ENCODE measurements around the gene HPRT1.

Gene HPRT1

DNA sequence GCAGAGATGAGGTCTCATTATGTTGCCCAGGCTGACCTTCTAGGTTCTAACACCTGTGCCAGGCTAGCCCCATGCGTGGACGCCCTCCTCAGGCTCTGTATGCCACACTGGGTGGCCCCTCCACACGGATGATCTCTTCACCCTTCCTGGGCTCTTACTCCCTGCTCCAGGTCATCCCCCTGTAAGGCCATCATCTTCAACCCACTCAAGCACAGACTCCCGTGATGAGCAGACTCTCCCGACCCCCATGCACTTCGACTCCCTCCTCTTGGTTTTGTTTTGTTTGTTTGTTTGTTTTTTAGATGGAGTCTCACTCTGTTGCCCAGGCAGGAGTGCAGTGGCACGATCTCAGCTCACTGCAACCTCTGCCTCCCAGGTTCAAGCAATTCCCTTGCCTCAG is 70.9 kb downstream of the HPRT1 start:
- no peaks in the 10 kb centered on the region for H3K9me2 ChIP-seq (replicated peaks; ENCODE audit: insufficient read depth, low read length)
- H3K27me3 ChIP-seq (replicated peaks; ENCODE audit: insufficient read depth, low read length) = no peaks in the 10 kb centered on the region
- no peak overlapping the region for H3K4me3 ChIP-seq (ENCODE audit: low read length)
- H3K9me3 ChIP-seq (replicated peaks; ENCODE audit: insufficient read depth, low read length) = no peaks in the 10 kb centered on the region
- no peaks in the 10 kb centered on the region for H3K79me2 ChIP-seq (ENCODE audit: low read length)
- H3F3A ChIP-seq (ENCODE audit: insufficient read depth, low read length) = no peaks in the 10 kb centered on the region
- H3K36me3 ChIP-seq (replicated peaks; ENCODE audit: insufficient read depth, low read length) = no peaks in the 10 kb centered on the region
- H3K4me2 ChIP-seq (ENCODE audit: low read depth, low read length) = no peak overlapping the region
- no peak overlapping the region for H3K27ac ChIP-seq (ENCODE audit: low read length)
- H3K9ac ChIP-seq (ENCODE audit: low read length) = no peak overlapping the region
- no peak overlapping the region for H2AFZ ChIP-seq (ENCODE audit: low read length)
- no peak for TF ChIP-seq EZH2phosphoT487 (IDR thresholded peaks at IDR 0.05; ENCODE audit: low read length)
- TF ChIP-seq, protein P1, sequence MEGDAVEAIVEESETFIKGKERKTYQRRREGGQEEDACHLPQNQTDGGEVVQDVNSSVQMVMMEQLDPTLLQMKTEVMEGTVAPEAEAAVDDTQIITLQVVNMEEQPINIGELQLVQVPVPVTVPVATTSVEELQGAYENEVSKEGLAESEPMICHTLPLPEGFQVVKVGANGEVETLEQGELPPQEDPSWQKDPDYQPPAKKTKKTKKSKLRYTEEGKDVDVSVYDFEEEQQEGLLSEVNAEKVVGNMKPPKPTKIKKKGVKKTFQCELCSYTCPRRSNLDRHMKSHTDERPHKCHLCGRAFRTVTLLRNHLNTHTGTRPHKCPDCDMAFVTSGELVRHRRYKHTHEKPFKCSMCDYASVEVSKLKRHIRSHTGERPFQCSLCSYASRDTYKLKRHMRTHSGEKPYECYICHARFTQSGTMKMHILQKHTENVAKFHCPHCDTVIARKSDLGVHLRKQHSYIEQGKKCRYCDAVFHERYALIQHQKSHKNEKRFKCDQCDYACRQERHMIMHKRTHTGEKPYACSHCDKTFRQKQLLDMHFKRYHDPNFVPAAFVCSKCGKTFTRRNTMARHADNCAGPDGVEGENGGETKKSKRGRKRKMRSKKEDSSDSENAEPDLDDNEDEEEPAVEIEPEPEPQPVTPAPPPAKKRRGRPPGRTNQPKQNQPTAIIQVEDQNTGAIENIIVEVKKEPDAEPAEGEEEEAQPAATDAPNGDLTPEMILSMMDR (IDR thresholded peaks at IDR 0.05; ENCODE audit: low read length) = no peak
- TF ChIP-seq EZH2 (optimal IDR thresholded peaks at IDR 0.05; ENCODE audit: low read depth, low read length) = no peak
- no peak for DNase-seq
- H4K20me1 ChIP-seq (ENCODE audit: insufficient read depth, low read length) = no peaks in the 10 kb centered on the region
- H3K4me1 ChIP-seq (ENCODE audit: low read length) = no peaks in the 10 kb centered on the region

DNA sequence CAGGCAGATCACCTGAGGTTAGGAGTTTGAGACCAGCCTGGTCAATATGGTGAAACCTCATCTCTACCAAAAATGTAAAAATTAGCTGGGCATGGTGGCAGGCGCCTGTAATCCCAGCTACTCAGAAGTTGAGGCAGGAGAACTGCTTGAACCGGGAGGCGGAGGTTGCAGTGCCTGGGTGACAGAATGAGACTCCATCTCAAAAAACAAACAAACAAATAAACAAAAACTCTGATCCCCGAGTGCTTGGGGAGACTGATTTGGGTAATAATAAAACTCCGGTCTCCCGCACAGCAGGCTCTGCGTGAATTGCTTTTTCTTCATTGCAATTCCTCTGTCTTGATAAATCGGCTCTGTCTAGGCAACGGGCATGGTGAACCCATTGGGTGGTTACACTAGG is 73.4 kb downstream of the HPRT1 start:
- H3K9me2 ChIP-seq (replicated peaks; ENCODE audit: insufficient read depth, low read length) = no peaks in the 10 kb centered on the region
- H2AFZ ChIP-seq (ENCODE audit: low read length) = no peak overlapping the region
- no peaks in the 10 kb centered on the region for H3K9me3 ChIP-seq (replicated peaks; ENCODE audit: insufficient read depth, low read length)
- H4K20me1 ChIP-seq (ENCODE audit: insufficient read depth, low read length) = no peaks in the 10 kb centered on the region
- H3K4me1 ChIP-seq (ENCODE audit: low read length) = no peaks in the 10 kb centered on the region
- H3K9ac ChIP-seq (ENCODE audit: low read length) = no peak overlapping the region
- no peak overlapping the region for H3K4me3 ChIP-seq (ENCODE audit: low read length)
- DNase-seq = no peak
- no peaks in the 10 kb centered on the region for H3K27me3 ChIP-seq (replicated peaks; ENCODE audit: insufficient read depth, low read length)
- no peak for TF ChIP-seq EZH2phosphoT487 (IDR thresholded peaks at IDR 0.05; ENCODE audit: low read length)
- TF ChIP-seq, protein P1 (IDR thresholded peaks at IDR 0.05; ENCODE audit: low read length) = no peak
- no peak for TF ChIP-seq EZH2 (optimal IDR thresholded peaks at IDR 0.05; ENCODE audit: low read depth, low read length)
- H3K79me2 ChIP-seq (ENCODE audit: low read length) = no peaks in the 10 kb centered on the region
- no peaks in the 10 kb centered on the region for H3K36me3 ChIP-seq (replicated peaks; ENCODE audit: insufficient read depth, low read length)
- H3K27ac ChIP-seq (ENCODE audit: low read length) = no peak overlapping the region
- no peaks in the 10 kb centered on the region for H3F3A ChIP-seq (ENCODE audit: insufficient read depth, low read length)
- no peak overlapping the region for H3K4me2 ChIP-seq (ENCODE audit: low read depth, low read length)

DNA sequence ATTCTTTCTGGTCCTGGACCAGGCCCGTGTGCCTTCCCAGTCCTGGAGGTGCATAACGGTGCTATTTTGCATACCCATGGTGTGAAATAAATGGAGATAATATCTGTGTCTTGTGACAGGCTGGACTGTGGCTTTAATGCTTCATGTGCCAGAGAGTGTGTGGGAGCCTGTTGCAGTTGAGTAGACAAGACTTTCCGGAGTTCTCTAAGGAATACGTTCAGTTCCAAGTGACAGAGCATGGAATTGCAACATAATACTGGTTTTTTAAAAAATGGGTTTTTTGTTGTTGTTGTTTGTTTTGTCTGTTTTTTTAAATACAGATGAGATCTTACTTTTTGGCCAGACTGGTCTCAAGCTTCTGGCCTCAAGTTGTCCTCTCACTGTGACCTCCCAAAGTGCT is 74.0 kb downstream of the HPRT1 start:
- Histone ChIP-seq H3K27ac (ENCODE audit: low read length) (no peak overlapping the region), H3K27me3 (replicated peaks; ENCODE audit: insufficient read depth, low read length) (no peaks in the 10 kb centered on the region), H3K36me3 (replicated peaks; ENCODE audit: insufficient read depth, low read length) (no peaks in the 10 kb centered on the region), H3K79me2 (ENCODE audit: low read length) (no peaks in the 10 kb centered on the region), H3K9me2 (replicated peaks; ENCODE audit: insufficient read depth, low read length) (no peaks in the 10 kb centered on the region), H3K9ac (ENCODE audit: low read length) (no peak overlapping the region), H3K4me3 (ENCODE audit: low read length) (no peak overlapping the region), H2AFZ (ENCODE audit: low read length) (no peak overlapping the region), H4K20me1 (ENCODE audit: insufficient read depth, low read length) (no peaks in the 10 kb centered on the region), H3F3A (ENCODE audit: insufficient read depth, low read length) (no peaks in the 10 kb centered on the region), H3K9me3 (replicated peaks; ENCODE audit: insufficient read depth, low read length) (no peaks in the 10 kb centered on the region), H3K4me1 (ENCODE audit: low read length) (no peaks in the 10 kb centered on the region), H3K4me2 (ENCODE audit: low read depth, low read length) (no peak overlapping the region)
- DNase-seq = no peak
- no peak for TF ChIP-seq EZH2 (optimal IDR thresholded peaks at IDR 0.05; ENCODE audit: low read depth, low read length)
- TF ChIP-seq, protein P1 (IDR thresholded peaks at IDR 0.05; ENCODE audit: low read length) = no peak
- no peak for TF ChIP-seq EZH2phosphoT487 (IDR thresholded peaks at IDR 0.05; ENCODE audit: low read length)
